Mesothelial cell of epicardium (in vitro differentiated cells): ENCODE results near the gene DCDC1. TPM values are rescaled to one million over a fixed set of nuclear protein-coding genes. Genes with fewer than 3 reads are reported as not detected.

Source experiments
- DNase-seq, 2 experiments: peaks; one replicate each; pipeline ENCODE4 v3.0.0; 2021; ENCODE audit warnings: low spot score in 2 of 2; ENCODE audit not compliant: unreplicated experiment in 2 of 2
- H3K27ac Mint-ChIP-seq: 2 replicates; pipeline ENCODE4 v1.8.0; 2021; ENCODE audit warnings: mixed read lengths
- H3K27me3 Mint-ChIP-seq: 2 replicates; pipeline ENCODE4 v1.8.0; 2021; ENCODE audit warnings: low read depth, mixed read lengths
- H3K36me3 Mint-ChIP-seq: 2 replicates; pipeline ENCODE4 v1.8.0; 2021; ENCODE audit warnings: mixed read lengths
- H3K4me1 Mint-ChIP-seq: 2 replicates; pipeline ENCODE4 v1.8.0; 2021; ENCODE audit warnings: mixed read lengths
- H3K4me3 Mint-ChIP-seq: 2 replicates; pipeline ENCODE4 v1.8.0; 2021; ENCODE audit warnings: mild to moderate bottlenecking, moderate library complexity, mixed read lengths
- H3K9me3 Mint-ChIP-seq: 2 replicates; pipeline ENCODE4 v1.8.0; 2021; ENCODE audit warnings: mixed read lengths
- total RNA-seq: library from RNA; stranded (reverse); gene quantifications from 3 replicates; pipeline ENCODE4 v1.2.1, GENCODE V29; 2021
- TF ChIP-seq, protein P1 (sequence below): fragments of 200-600 bp; sonication (generic); IDR thresholded peaks from one replicate; pipeline ENCODE4 v1.5.0; 2021; ENCODE audit warnings: antibody characterized with exemption; ENCODE audit not compliant: unreplicated experiment

DCDC1 gene
- total RNA-seq, 1 donor from 2014 or later = 1.2 TPM

DNA sequence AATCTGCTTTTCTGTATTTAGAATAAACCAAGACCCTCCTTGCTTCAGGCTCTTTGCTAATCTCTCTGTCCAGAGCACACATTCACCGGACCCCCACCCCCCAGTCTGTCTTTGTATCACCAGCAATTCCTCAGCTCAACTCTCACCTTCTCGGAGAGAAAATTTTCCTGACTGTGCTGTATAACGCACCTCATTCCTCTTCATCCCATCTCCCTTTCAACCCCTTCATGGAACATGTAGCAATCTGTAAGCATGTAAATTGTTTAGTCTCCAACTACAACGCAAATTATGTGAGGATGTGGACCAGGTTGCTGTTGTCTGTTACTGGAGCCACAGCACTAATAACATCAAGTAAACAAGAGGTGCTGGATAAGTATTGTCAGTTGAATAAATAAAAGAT, 349.8 kb downstream of the DCDC1 start:
- H3K9me3 Mint-ChIP-seq = no peaks in the 10 kb centered on the region
- H3K27ac Mint-ChIP-seq = no peak overlapping the region

DNA sequence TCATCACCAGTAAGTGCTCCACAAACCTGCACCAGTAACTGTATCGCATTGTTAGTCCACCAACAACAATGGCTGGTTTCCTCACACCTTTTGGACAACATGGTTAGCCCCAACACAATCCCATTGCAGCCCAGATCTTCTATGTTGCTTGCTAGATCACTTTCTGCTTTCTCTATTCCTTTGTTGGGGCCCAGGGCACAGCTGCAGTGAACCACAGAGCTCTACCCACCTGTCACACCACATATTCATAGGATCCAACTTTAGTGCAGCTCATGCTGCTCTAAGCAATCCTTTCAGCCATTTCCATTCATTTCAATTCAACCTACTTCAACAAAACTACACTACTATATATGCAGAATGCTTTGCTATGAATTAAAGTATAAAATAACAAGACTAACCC, 364.3 kb downstream of the DCDC1 start:
- no peaks in the 10 kb centered on the region for H3K36me3 Mint-ChIP-seq
- H3K9me3 Mint-ChIP-seq = peaks cover 5% of the 10 kb centered on the region
- DNase-seq = no peak
- peaks cover 5% of the 10 kb centered on the region for H3K4me1 Mint-ChIP-seq
- no peak overlapping the region for H3K4me3 Mint-ChIP-seq
- peaks cover 26% of the 10 kb centered on the region for H3K27me3 Mint-ChIP-seq
- H3K27ac Mint-ChIP-seq = no peak overlapping the region
- TF ChIP-seq, protein P1, sequence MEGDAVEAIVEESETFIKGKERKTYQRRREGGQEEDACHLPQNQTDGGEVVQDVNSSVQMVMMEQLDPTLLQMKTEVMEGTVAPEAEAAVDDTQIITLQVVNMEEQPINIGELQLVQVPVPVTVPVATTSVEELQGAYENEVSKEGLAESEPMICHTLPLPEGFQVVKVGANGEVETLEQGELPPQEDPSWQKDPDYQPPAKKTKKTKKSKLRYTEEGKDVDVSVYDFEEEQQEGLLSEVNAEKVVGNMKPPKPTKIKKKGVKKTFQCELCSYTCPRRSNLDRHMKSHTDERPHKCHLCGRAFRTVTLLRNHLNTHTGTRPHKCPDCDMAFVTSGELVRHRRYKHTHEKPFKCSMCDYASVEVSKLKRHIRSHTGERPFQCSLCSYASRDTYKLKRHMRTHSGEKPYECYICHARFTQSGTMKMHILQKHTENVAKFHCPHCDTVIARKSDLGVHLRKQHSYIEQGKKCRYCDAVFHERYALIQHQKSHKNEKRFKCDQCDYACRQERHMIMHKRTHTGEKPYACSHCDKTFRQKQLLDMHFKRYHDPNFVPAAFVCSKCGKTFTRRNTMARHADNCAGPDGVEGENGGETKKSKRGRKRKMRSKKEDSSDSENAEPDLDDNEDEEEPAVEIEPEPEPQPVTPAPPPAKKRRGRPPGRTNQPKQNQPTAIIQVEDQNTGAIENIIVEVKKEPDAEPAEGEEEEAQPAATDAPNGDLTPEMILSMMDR = no peak

More for the DNA sequence above, 349.8 kb downstream of the DCDC1 start:
- H3K27me3 Mint-ChIP-seq = peaks cover 18% of the 10 kb centered on the region
- no peaks in the 10 kb centered on the region for H3K36me3 Mint-ChIP-seq
- no peak overlapping the region for H3K4me3 Mint-ChIP-seq
- no peaks in the 10 kb centered on the region for H3K4me1 Mint-ChIP-seq
- TF ChIP-seq, protein P1 = no peak
- no peak for DNase-seq

DNA sequence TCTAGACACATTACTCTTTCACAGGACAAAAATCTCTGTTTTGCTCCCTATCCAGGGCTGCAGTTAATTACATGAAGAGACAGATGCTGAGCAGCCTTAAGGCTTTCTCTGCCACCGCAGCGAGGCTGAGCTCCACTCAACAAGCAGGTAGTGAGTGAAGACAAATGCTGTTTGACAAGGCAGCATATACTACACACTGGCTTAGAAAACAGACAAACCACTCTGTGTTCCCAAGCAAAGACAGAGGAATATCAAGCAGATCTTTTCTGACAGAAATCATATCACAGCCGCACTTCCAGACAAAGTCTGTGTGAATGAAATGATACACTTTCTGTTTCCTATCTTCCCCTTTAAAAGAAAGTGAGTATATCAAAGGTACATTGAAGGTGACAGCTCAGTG, 368.1 kb downstream of the DCDC1 start:
- Mint-ChIP-seq H3K4me3 (no peak overlapping the region), H3K27ac (no peak overlapping the region), H3K36me3 (no peaks in the 10 kb centered on the region), H3K9me3 (peaks cover 5% of the 10 kb centered on the region), H3K27me3 (peaks cover 32% of the 10 kb centered on the region), H3K4me1 (peaks cover 5% of the 10 kb centered on the region)
- no peak for DNase-seq
- TF ChIP-seq, protein P1 = no peak

DNA sequence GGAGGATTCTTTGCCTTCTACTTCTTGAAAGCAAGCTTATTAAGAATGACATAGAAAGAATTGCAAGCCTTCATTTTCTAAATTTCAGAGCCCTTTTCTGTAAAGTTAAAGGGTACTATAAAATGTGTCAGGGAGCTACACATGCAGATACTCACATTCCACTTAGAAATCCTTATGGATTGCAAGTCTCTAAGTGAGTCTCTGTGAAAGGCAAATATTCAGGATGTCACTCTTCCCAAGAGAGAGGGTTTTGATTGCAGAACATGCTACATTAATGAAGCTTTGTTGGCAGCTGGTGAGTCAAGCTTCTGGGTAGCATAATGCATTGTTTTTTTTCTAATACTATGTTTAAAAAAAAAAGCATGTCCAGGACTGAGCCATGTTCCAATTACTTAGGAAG, 369.2 kb downstream of the DCDC1 start:
- H3K36me3 Mint-ChIP-seq = no peaks in the 10 kb centered on the region
- TF ChIP-seq, protein P1 = no peak

DNA sequence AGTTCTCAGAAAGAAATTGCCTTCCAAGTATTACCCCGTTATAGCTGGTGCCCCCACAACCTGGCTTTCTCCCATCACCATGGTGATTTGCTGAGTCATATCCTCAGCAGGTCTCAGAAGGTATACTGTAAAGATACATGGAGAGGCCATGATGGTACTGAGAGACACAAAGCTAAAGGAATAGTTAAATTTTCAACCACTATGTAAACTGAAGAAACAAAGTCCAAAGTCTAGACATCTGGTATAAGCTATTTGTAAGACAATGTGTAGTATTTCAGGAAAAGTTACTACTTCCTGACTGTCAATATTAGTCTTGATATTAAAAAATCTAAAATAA, 377.1 kb downstream of the DCDC1 start:
- no peak overlapping the region for H3K4me3 Mint-ChIP-seq
- H3K27ac Mint-ChIP-seq = no peak overlapping the region
- H3K4me1 Mint-ChIP-seq = no peaks in the 10 kb centered on the region
- no peak for DNase-seq
- TF ChIP-seq, protein P1 = no peak
- peaks cover 2% of the 10 kb centered on the region for H3K27me3 Mint-ChIP-seq
- H3K9me3 Mint-ChIP-seq = no peaks in the 10 kb centered on the region
- no peaks in the 10 kb centered on the region for H3K36me3 Mint-ChIP-seq

More for the DNA sequence above, 369.2 kb downstream of the DCDC1 start:
- Mint-ChIP-seq H3K4me1 (peaks cover 5% of the 10 kb centered on the region), H3K27me3 (peaks cover 31% of the 10 kb centered on the region), H3K27ac (no peak overlapping the region), H3K9me3 (no peaks in the 10 kb centered on the region), H3K4me3 (no peak overlapping the region)
- no peak for DNase-seq

DNA sequence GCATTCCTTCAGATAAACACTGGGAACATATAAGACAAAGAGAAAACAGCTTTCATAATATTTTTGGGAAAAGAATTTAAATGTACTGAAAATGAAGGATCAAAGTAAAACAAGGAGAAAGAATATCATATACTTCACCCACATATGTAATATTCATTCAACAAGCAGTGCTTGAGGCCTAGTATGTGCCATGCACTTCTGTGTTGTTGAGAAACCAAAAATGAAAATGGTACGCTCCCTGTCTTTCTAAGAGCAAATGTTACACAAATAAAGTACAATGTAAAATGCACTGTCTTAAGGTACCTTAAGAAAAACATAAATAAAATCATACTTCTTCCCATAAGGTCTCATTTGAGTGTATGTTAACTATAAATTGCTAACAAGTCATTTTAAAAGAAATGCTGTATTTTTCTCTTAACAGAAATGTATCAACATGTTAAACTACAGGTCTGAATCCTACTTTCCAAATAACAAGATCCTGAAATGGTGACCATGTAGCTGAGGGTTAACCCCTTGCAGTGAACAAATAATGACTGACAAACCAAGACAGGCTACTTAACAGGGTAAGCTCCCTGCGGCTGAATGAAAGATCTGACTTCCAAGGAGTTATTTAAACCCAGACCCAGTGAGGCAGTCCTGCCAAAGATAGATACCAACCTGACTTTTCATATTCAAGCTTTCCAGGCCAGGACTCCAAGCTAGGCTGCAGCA, 377.6 kb downstream of the DCDC1 start:
- no peak overlapping the region for H3K4me3 Mint-ChIP-seq
- H3K36me3 Mint-ChIP-seq = no peaks in the 10 kb centered on the region
- TF ChIP-seq, protein P1 = no peak
- H3K27me3 Mint-ChIP-seq = peaks cover 2% of the 10 kb centered on the region
- H3K9me3 Mint-ChIP-seq = no peaks in the 10 kb centered on the region
- H3K4me1 Mint-ChIP-seq = no peaks in the 10 kb centered on the region
- no peak overlapping the region for H3K27ac Mint-ChIP-seq
- DNase-seq = no peak
